PC-3 (cell line): ENCODE measurements around the gene PSMB10. TPM values are rescaled to one million over a fixed set of nuclear protein-coding genes. Genes with fewer than 3 reads are reported as not detected.
A peak's percentile ranks its signal among the peaks of the same experiment; 100 is the strongest.

Experiments
- ATAC-seq: fragments of 200-7000 bp; cut with Tn5 transposase; 2 replicates; pipeline ENCODE4 v1.9.1; 2020; ENCODE audit warnings: mild to moderate bottlenecking, moderate library complexity
- BruUV-seq: library from RNA; stranded (reverse); fragments of 400-500 nt; replicated peaks from 2 replicates; lab custom pipeline; 2021; lab: Mats Ljungman, UMichigan
- CTCF ChIA-PET: fragments of 300-600 bp; sonication (Branson Sonifier 250); formaldehyde crosslinking; loops from one replicate; lab custom pipeline; 2022; ENCODE audit warnings: antibody characterized with exemption; lab: Charles Lee
- POLR2A ChIA-PET: fragments of 300-600 bp; sonication (Branson Sonifier 250); formaldehyde crosslinking; loops from one replicate; lab custom pipeline; 2022; ENCODE audit warnings: antibody characterized with exemption; ENCODE audit not compliant: unreplicated experiment; lab: Charles Lee
- DNase-seq: peaks from one replicate; pipeline ENCODE4 v3.0.0-alpha.2; 2015
- H2AFZ ChIP-seq: fragments of 300-600 bp; sonication (generic); 2 replicates; pipeline ENCODE4 v1.6.0; 2016; ENCODE audit warnings: antibody characterized with exemption, low read length
- H3F3A ChIP-seq: fragments of 300-600 bp; sonication (generic); one replicate; pipeline ENCODE4 v1.6.0; 2017; ENCODE audit warnings: antibody characterized with exemption, low read length, control low read depth, mild to moderate bottlenecking; ENCODE audit not compliant: unreplicated experiment
- H3K27ac ChIP-seq: fragments of 300-600 bp; sonication (generic); 2 replicates; pipeline ENCODE4 v1.5.1; 2016; ENCODE audit warnings: mild to moderate bottlenecking, low read length
- H3K27me3 ChIP-seq: fragments of 300-600 bp; sonication (generic); 2 replicates; pipeline ENCODE4 v1.6.1; 2016; ENCODE audit warnings: low read length, mixed read lengths
- H3K36me3 ChIP-seq: fragments of 300-600 bp; sonication (generic); 2 replicates; pipeline ENCODE4 v1.6.1; 2016; ENCODE audit warnings: low read depth, mixed run types, low read length, mixed read lengths
- H3K4me1 ChIP-seq: fragments of 300-600 bp; sonication (generic); 2 replicates; pipeline ENCODE4 v1.5.1; 2016; ENCODE audit warnings: low read length; ENCODE audit not compliant: insufficient read depth
- H3K4me2 ChIP-seq: fragments of 300-600 bp; sonication (generic); 2 replicates; pipeline ENCODE4 v1.6.0; 2016; ENCODE audit warnings: low read length
- H3K4me3 ChIP-seq: fragments of 300-600 bp; sonication (generic); 2 replicates; pipeline ENCODE4 v1.5.1; 2016; ENCODE audit warnings: mild to moderate bottlenecking, low read length, mixed read lengths
- H3K79me2 ChIP-seq: fragments of 300-600 bp; sonication (generic); 2 replicates; pipeline ENCODE4 v1.6.1; 2017; ENCODE audit warnings: low read length, mixed read lengths
- H3K9ac ChIP-seq: fragments of 300-600 bp; sonication (generic); 2 replicates; pipeline ENCODE4 v1.6.0; 2016; ENCODE audit warnings: mild to moderate bottlenecking, low read length
- H3K9me2 ChIP-seq: fragments of 300-600 bp; sonication (generic); replicated peaks from 2 replicates; pipeline ENCODE4 v1.6.1; 2016; ENCODE audit warnings: mixed run types, low read length, mixed read lengths
- H3K9me3 ChIP-seq: fragments of 300-600 bp; sonication (generic); 2 replicates; pipeline ENCODE4 v1.6.1; 2016; ENCODE audit warnings: low read length, mixed read lengths
- H4K20me1 ChIP-seq: fragments of 300-600 bp; sonication (generic); 2 replicates; pipeline ENCODE4 v1.6.1; 2016; ENCODE audit warnings: low read length, mixed read lengths
- CTCF ChIP-seq: fragments of 300-600 bp; sonication (generic); conservative IDR thresholded peaks from 2 replicates; pipeline ENCODE4 v1.5.1; 2017; ENCODE audit warnings: antibody characterized with exemption, low read depth, mild to moderate bottlenecking, low read length
- EZH2 ChIP-seq: fragments of 300-600 bp; sonication (generic); IDR thresholded peaks from one replicate; pipeline ENCODE4 v1.6.1; 2017; ENCODE audit warnings: antibody characterized with exemption, mild to moderate bottlenecking, low read length; ENCODE audit not compliant: unreplicated experiment
- EZH2phosphoT487 ChIP-seq: fragments of 300-600 bp; sonication (generic); IDR thresholded peaks from 2 replicates; pipeline ENCODE4 v1.6.1; 2018; ENCODE audit warnings: mild to moderate bottlenecking, antibody characterized with exemption, low read length, borderline replicate concordance
- intact Hi-C: fragments of 100-400 bp; cut with micrococcal nuclease; formaldehyde crosslinking; loops from 2 replicates; pipeline ENCODE4 v1.9.0; 2023
- total RNA-seq: library from RNA; depleted of rRNA; stranded (reverse); fragments of >200 nt; gene quantifications from 2 replicates; pipeline ENCODE4 v1.2.3, GENCODE V29; 2014; rRNA removed

PSMB10 gene
- total RNA-seq, 1 experiment from 2014 or later: 52.0 TPM

GRCh38 chr16:67885545-67885944, 51.1 kb downstream of the PSMB10 start:
- TF ChIP-seq EZH2phosphoT487: no peak
- no peak for TF ChIP-seq CTCF
- no peak for TF ChIP-seq EZH2
- Histone ChIP-seq H3K27ac (no peak overlapping the region), H3K79me2 (no peaks in the 10 kb centered on the region), H4K20me1 (no peaks in the 10 kb centered on the region), H3K9me3 (no peaks in the 10 kb centered on the region), H3K36me3 (peaks cover 4% of the 10 kb centered on the region; the same call in 1 of the 2 replicates), H3F3A (no peaks in the 10 kb centered on the region), H3K4me1 (peaks cover 6% of the 10 kb centered on the region; the same call in 1 of the 2 replicates), H3K9ac (no peak overlapping the region), H3K9me2 (no peaks in the 10 kb centered on the region), H3K4me3 (no peak overlapping the region), H3K27me3 (no peaks in the 10 kb centered on the region), H3K4me2 (no peak overlapping the region), H2AFZ (no peak overlapping the region)
- intact Hi-C loops: no loop called here
- ATAC-seq (no peak), DNase-seq (no peak)
- CTCF ChIA-PET: no interaction called here
- POLR2A ChIA-PET: no interaction called here
- BruUV-seq: no TSS peak

- TF ChIP-seq EZH2phosphoT487 (no peak), EZH2 (no peak), CTCF (no peak)
- peak; percentile 77 for DNase-seq
- Histone ChIP-seq H3K79me2 (no peaks in the 10 kb centered on the region), H2AFZ (no peak within 1 kb of the TSS), H3K27ac (no peak within 1 kb of the TSS), H4K20me1 (no peaks in the 10 kb centered on the region), H3K4me1 (peaks cover 6% of the 10 kb centered on the region; the same call in 1 of the 2 replicates), H3F3A (no peaks in the 10 kb centered on the region), H3K9me3 (no peaks in the 10 kb centered on the region), H3K36me3 (peaks cover 4% of the 10 kb centered on the region; the same call in 1 of the 2 replicates), H3K9me2 (no peaks in the 10 kb centered on the region), H3K4me2 (peak within 1 kb of the TSS; percentile 47; the same call in 1 of the 2 replicates), H3K4me3 (no peak within 1 kb of the TSS), H3K27me3 (no peaks in the 10 kb centered on the region), H3K9ac (no peak within 1 kb of the TSS)
- ChIA-PET POLR2A (interaction anchor here (0.6 kb wide), 1 partner anchor 166 kb away, joined by 3 read pairs; the partner anchor contains the start of gene GFOD2), CTCF (interaction anchor here (0.6 to 1.7 kb wide), 2 partner anchors 40 to 65 kb away, joined by 4 read pairs; no protein-coding TSS in a partner anchor)
- intact Hi-C loops: no loop called here
- peak; percentile 83 for ATAC-seq
- no TSS peak for BruUV-seq
These were observed 52.0 kb downstream of the PSMB10 start, which contains the start of gene NRN1L for GRCh38 chr16:67884684-67885083. Gene NRN1L (plus strand): TSS chr16:67884885. CDS start chr16:67884904, 19 bp downstream.

Other genes with a start within 250 kb of the PSMB10 start
- gene GFOD2, start 217.5 kb downstream of the PSMB10 start, total RNA-seq: 21.8 and 22.2 TPM in 2 replicates
- gene RANBP10, start 130.3 kb downstream of the PSMB10 start, total RNA-seq: 5.5 and 7.7 TPM in 2 replicates
- 0.44 and 0.86 TPM in 2 replicates for gene TSNAXIP1, start 130.0 kb downstream of the PSMB10 start, total RNA-seq
- 39.1 and 39.8 TPM in 2 replicates for gene THAP11, start 94.5 kb downstream of the PSMB10 start, total RNA-seq
- gene NUTF2, start 89.9 kb downstream of the PSMB10 start, total RNA-seq: 98.5 and 167 TPM in 2 replicates
- gene CENPT, start 89.2 kb downstream of the PSMB10 start, total RNA-seq: 31.8 and 35.1 TPM in 2 replicates
- 58.9 and 94.7 TPM in 2 replicates for gene EDC4, start 63.8 kb downstream of the PSMB10 start, total RNA-seq
- gene NRN1L, start 52.0 kb downstream of the PSMB10 start, total RNA-seq: not detected in 2 replicates
- gene PSKH1, start 43.6 kb downstream of the PSMB10 start, total RNA-seq: 6.6 and 8.3 TPM in 2 replicates
- gene CTRL, start 5.0 kb downstream of the PSMB10 start, total RNA-seq: 0.98 and 1.6 TPM in 2 replicates
- 3.2 and 4.6 TPM in 2 replicates for gene LCAT, start 7.3 kb upstream of the PSMB10 start, total RNA-seq
- gene SLC12A4, start 31.8 kb upstream of the PSMB10 start, total RNA-seq: 29.3 and 33.2 TPM in 2 replicates
- gene DPEP3, start 43.6 kb upstream of the PSMB10 start, total RNA-seq: not detected in 2 replicates
- not detected in 2 replicates for gene DPEP2, start 62.6 kb upstream of the PSMB10 start, total RNA-seq
- gene DPEP2NB, start 79.1 kb upstream of the PSMB10 start, total RNA-seq: not detected in 2 replicates
- 13.4 and 16.6 TPM in 2 replicates for gene DDX28, start 86.4 kb upstream of the PSMB10 start, total RNA-seq
- 19.9 and 21.4 TPM in 2 replicates for gene DUS2, start 86.4 kb upstream of the PSMB10 start, total RNA-seq
- gene NFATC3, start 148.5 kb upstream of the PSMB10 start, total RNA-seq: 12.1 and 14.5 TPM in 2 replicates